ENCODE results near the gene DVL2.
A peak's percentile ranks its signal among the peaks of the same experiment; 100 is the strongest.

The DVL2 gene

DNA sequence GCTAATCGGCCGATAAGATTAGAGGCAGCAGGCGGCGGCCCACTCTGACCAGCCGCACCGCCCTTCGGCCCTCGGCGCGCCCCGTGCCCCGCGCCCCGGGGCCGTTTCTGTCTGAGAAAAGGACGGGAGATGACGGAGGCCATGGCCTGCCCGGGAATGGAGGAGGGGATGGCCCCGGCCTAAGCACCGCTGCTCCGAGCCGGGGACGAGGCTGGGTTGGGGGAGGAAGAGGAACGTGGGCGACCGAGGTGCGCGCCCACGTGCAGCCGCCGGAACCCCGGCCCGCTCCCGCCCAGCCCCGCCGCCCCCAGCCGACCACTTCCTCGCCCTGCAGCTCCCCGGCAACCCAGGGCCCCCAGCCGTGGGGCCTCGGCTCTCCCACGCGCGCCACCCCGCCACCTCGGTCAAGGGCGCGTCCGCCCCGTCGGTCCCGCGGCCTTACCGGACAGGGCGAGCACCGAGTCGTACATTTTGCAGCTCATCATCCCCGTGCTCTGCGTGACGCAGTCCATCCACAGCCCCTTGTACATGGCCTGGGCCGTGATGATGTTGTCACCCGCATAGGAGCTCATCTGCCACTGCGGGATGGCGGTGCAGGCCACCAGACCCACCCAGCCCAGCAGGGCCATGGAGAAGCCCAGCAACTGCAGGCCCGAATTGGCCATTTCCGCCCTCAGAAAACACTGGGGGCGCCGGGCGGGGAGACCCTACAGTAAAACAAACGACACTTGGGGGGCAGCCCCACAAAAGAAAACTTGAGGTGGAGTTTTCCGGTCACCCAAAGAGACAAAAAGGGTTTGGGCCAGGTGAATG lies 27.3 kb upstream of the DVL2 start:
- TF ChIP-seq, protein P1, sequence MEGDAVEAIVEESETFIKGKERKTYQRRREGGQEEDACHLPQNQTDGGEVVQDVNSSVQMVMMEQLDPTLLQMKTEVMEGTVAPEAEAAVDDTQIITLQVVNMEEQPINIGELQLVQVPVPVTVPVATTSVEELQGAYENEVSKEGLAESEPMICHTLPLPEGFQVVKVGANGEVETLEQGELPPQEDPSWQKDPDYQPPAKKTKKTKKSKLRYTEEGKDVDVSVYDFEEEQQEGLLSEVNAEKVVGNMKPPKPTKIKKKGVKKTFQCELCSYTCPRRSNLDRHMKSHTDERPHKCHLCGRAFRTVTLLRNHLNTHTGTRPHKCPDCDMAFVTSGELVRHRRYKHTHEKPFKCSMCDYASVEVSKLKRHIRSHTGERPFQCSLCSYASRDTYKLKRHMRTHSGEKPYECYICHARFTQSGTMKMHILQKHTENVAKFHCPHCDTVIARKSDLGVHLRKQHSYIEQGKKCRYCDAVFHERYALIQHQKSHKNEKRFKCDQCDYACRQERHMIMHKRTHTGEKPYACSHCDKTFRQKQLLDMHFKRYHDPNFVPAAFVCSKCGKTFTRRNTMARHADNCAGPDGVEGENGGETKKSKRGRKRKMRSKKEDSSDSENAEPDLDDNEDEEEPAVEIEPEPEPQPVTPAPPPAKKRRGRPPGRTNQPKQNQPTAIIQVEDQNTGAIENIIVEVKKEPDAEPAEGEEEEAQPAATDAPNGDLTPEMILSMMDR (IDR thresholded peaks at IDR 0.05; ENCODE audit: extremely low read depth, insufficient read depth, missing control alignments): no peak

DNA sequence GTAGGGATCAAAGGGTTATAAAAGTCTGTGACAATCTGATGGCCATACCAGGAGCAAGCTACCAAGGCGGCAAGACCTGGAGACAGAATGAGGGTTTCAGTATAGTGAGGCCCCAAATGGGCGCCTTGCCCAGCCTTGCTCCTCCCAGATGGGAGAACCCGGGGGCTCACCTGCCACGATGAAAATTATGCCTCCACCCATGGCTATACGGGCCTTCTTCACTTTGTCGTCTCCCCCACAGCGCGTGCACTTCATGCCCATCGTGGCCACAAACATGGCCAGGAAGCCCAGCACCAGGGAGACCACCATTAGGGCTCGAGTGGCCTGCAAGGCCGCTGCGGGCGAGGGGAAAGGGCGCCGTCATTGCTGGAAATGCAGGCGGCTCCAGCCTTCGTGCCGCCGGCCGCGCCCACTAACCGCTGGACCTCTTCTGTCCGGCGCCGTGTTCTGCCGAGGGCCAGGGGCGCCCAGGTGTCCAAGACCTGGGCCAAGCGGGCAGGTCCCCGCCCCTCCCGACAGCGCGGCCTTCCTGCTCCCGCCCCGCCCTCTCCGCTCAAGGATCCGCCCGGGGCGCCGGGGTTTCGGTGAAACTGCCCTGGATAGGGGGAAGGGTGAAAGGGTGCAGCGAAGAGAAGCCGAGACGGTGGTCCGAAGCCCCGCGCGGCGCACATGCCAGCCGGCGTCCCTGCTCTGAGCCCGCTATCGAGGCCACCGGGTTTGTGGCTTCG lies 26.5 kb upstream of the DVL2 start:
- in situ Hi-C loops (cut with MboI; ENCODE audit: low pct_unique_long_range_greater_than_20kb, low sequenced_read_pairs, unreplicated experiment): no loop called here
- TF ChIP-seq, protein P1 (IDR thresholded peaks at IDR 0.05; ENCODE audit: extremely low read depth, insufficient read depth, missing control alignments): no peak
- DNase-seq (ENCODE audit: low spot score): peak; percentile 64

More for the DNA sequence above, 27.3 kb upstream of the DVL2 start:
- DNase-seq (ENCODE audit: low spot score): peak; percentile 70
- in situ Hi-C loops (cut with MboI; ENCODE audit: low pct_unique_long_range_greater_than_20kb, low sequenced_read_pairs, unreplicated experiment): no loop called here

- in situ Hi-C loops (cut with MboI; ENCODE audit: low pct_unique_long_range_greater_than_20kb, low sequenced_read_pairs, unreplicated experiment): no loop called here
- TF ChIP-seq, protein P1 (IDR thresholded peaks at IDR 0.05; ENCODE audit: extremely low read depth, insufficient read depth, missing control alignments): no peak
- DNase-seq (ENCODE audit: low spot score): no peak
Measured at GRCh38 chr17:7260151-7260550, 25.8 kb upstream of the DVL2 start.

DNA sequence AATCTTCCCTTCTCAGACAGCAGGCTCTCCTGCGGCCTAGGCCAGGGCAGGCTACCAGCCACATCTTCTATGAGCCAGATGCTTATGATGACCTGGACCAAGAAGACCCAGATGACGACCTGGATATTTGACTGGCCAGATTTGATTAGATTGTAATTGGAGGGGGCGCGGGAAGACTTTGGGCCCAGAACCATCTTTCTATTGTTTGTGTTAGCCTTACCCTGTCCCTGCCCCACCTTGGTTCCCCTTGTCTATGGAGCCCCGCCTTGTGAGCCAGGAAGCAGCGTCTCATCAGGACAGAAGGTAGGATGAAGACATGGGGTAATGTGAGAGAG lies 25.2 kb upstream of the DVL2 start:
- TF ChIP-seq, protein P1 (IDR thresholded peaks at IDR 0.05; ENCODE audit: extremely low read depth, insufficient read depth, missing control alignments): no peak
- no peak for DNase-seq (ENCODE audit: low spot score)
- in situ Hi-C loops (cut with MboI; ENCODE audit: low pct_unique_long_range_greater_than_20kb, low sequenced_read_pairs, unreplicated experiment): no loop called here

DNA sequence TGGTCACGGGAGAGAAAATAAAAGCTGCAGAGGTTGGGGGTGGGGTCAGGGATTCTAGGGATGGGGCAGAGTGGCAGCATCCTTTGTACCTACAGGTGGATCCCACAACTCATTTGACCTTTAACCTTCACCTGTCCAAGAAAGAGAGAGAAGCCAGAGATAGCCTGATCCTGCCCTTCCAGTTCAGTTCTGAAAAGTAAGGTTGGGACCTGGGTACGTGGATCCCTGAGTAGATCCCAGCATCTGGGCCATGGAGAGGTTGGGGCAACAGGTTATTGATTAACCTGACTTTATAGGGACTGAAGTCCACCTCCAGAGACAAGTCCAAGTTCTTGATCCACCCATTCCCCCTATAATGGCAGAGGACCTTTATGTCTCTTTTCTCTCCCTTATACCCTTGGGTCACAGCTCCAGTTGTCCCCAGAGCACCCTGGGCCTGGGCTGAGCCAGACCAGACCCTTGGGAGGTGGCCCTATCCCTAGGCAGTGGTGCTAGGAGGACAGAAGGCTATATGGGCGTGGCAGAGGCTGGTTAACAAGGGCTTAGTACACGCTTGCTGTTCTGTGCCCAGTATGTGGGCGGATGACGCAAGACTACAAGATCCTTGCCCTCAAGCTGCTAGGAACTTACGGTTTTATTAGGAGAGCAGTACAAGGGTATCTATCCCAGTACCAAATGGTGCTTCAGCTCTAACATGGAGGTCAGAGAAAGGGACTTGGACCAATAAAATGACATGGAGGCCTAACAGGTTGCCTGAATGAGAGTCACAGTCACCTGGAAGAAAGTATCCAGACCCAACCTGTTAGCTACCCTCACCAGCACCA lies 24.6 kb upstream of the DVL2 start:
- no peak for DNase-seq (ENCODE audit: low spot score)
- in situ Hi-C loops (cut with MboI; ENCODE audit: low pct_unique_long_range_greater_than_20kb, low sequenced_read_pairs, unreplicated experiment): no loop called here
- TF ChIP-seq, protein P1 (IDR thresholded peaks at IDR 0.05; ENCODE audit: extremely low read depth, insufficient read depth, missing control alignments): no peak

- in situ Hi-C loops (cut with MboI; ENCODE audit: low pct_unique_long_range_greater_than_20kb, low sequenced_read_pairs, unreplicated experiment): no loop called here
- TF ChIP-seq, protein P1 (IDR thresholded peaks at IDR 0.05; ENCODE audit: extremely low read depth, insufficient read depth, missing control alignments): no peak
- no peak for DNase-seq (ENCODE audit: low spot score)
Measured at GRCh38 chr17:7256766-7257456, 22.6 kb upstream of the DVL2 start.
